ENCODE measurements around the gene FIBP. TPM values are rescaled to one million over a fixed set of nuclear protein-coding genes. Genes with fewer than 3 reads are reported as not detected.

The FIBP gene
- total and polyA plus RNA-seq, 3 experiments from 2014 or later, result 78.6 to 123 (median 121) TPM

DNA sequence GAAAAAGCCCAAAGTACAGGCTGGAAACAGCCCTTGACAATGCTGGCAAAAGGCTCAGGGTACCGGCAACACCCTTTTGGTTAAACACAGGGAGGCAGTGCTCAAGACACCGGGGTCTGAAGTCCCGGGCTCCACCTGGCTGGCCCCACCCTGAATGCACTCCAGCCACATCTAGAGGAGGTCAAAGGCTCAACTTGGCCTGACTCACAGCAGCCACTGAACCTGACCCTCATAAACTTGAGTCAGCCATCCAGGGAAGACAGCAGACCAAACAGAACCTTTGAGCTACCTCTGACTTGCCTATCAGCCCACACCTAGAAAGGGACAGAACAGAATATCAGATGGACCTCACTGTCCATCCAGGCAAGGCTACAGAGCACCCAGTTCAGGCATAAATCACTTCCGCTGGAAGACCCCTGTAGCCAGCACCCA lies 34.1 kb downstream of the FIBP start:
- ChIA-PET CTCF (no interaction called here), POLR2A (no interaction called here)
- no peaks in the 10 kb centered on the region for H3K27me3 ChIP-seq (ENCODE audit: insufficient read depth, low read length, poor library complexity, severe bottlenecking)
- H3K4me3 ChIP-seq (ENCODE audit: low read length), result no peak overlapping the region
- Mint-ChIP-seq H3K36me3 (peaks cover 19 to 66% (median 24%) of the 10 kb centered on the region in 3 donors), H3K4me1 (peaks cover 44 to 54% (median 51%) of the 10 kb centered on the region in 3 donors), H3K27me3 (no peaks in the 10 kb centered on the region), H3K4me3 (peak overlapping the region in 5 of 7 donors; percentile 50 to 81 (median 68)), H3K27ac (peak overlapping the region in 5 of 8 donors; percentile 64 to 89 (median 71)), H3K9me3 (no peaks in the 10 kb centered on the region)
- H3K9me3 ChIP-seq (ENCODE audit: low read length), result no peaks in the 10 kb centered on the region
- peaks cover 46% of the 10 kb centered on the region for H3K36me3 ChIP-seq (ENCODE audit: insufficient read depth, low read length)
- no peak overlapping the region for H3K27ac ChIP-seq (ENCODE audit: low read depth, low read length)
- no peak for DNase-seq
- peaks cover 47% of the 10 kb centered on the region for H3K4me1 ChIP-seq (ENCODE audit: insufficient read depth, low read length)

DNA sequence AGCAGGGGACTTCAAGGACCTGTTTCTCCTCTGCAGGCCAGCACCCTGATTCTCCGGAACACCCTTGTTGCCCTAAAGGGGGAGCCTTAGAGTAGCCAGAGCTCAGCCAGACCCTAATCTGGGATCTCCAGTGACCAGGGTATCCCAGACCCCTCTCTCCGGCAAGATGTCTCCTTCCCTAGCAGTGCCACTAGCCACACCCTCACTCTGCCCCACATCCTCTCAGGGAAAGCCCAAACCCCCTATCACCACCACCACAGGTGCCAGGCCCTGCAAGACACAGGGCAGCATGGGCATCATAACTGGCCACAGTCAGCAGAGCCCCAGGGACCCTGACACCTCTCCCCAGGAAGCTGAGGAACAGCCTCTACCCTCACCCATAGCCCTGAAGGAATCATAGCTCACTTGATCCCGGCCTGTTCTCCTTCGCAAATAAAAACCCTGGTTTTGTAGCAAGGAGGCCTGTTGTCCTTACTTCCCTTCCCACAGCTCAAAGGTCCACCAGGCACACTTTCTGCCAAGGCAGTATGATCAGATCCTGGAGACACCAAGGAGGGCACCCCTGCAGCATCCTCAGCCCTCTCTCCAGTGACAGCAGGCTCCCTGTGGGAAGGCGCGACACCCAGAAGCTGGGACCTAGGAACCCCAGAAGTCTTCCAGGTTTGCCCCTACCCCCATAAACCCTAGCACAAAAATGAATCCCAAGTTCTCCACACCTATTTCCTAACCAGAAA lies 34.9 kb downstream of the FIBP start:
- Histone ChIP-seq H3K36me3 (ENCODE audit: insufficient read depth, low read length) (peaks cover 46% of the 10 kb centered on the region), H3K4me1 (ENCODE audit: insufficient read depth, low read length) (peaks cover 40% of the 10 kb centered on the region), H3K4me3 (ENCODE audit: low read length) (no peak overlapping the region), H3K9me3 (ENCODE audit: low read length) (no peaks in the 10 kb centered on the region), H3K27ac (ENCODE audit: low read depth, low read length) (no peak overlapping the region), H3K27me3 (ENCODE audit: insufficient read depth, low read length, poor library complexity, severe bottlenecking) (no peaks in the 10 kb centered on the region)
- ChIA-PET POLR2A (no interaction called here), CTCF (interaction anchor here (1.2 to 4.1 kb wide), 3 partner anchors 32 to 198 kb away, joined by 3 to 16 read pairs (median 3); no protein-coding TSS in a partner anchor)
- Mint-ChIP-seq H3K27ac (peak overlapping the region in 2 of 8 donors; percentile 43 to 71), H3K27me3 (no peaks in the 10 kb centered on the region), H3K4me3 (peak overlapping the region in 2 of 7 donors; percentile 50 to 81), H3K36me3 (peaks cover 19 to 66% (median 24%) of the 10 kb centered on the region in 3 donors), H3K9me3 (no peaks in the 10 kb centered on the region), H3K4me1 (peaks cover 40 to 48% (median 44%) of the 10 kb centered on the region in 3 donors)
- no peak for DNase-seq

- peaks cover 46% of the 10 kb centered on the region for H3K36me3 ChIP-seq (ENCODE audit: insufficient read depth, low read length)
- Mint-ChIP-seq H3K27ac (peak overlapping the region in 1 of 8 donors; percentile 70), H3K4me1 (peaks cover 38 to 45% (median 41%) of the 10 kb centered on the region in 3 donors), H3K9me3 (no peaks in the 10 kb centered on the region), H3K36me3 (peaks cover 19 to 62% (median 24%) of the 10 kb centered on the region in 3 donors), H3K4me3 (peak overlapping the region in 1 of 7 donors; percentile 81), H3K27me3 (no peaks in the 10 kb centered on the region)
- no peaks in the 10 kb centered on the region for H3K27me3 ChIP-seq (ENCODE audit: insufficient read depth, low read length, poor library complexity, severe bottlenecking)
- no peak overlapping the region for H3K27ac ChIP-seq (ENCODE audit: low read depth, low read length)
- H3K4me1 ChIP-seq (ENCODE audit: insufficient read depth, low read length), result peaks cover 38% of the 10 kb centered on the region
- H3K9me3 ChIP-seq (ENCODE audit: low read length), result no peaks in the 10 kb centered on the region
- DNase-seq, result no peak
- CTCF ChIA-PET, result interaction anchor here (1.2 to 4.1 kb wide), 5 partner anchors 20 to 199 kb away, joined by 3 to 16 read pairs (median 7); partner anchors contain the start of gene FIBP
- no peak overlapping the region for H3K4me3 ChIP-seq (ENCODE audit: low read length)
- POLR2A ChIA-PET, result interaction anchor here (1.4 kb wide), 1 partner anchor 7 kb away, joined by 3 read pairs; the partner anchor contains the start of gene MUS81
These were observed 35.6 kb downstream of the FIBP start for GRCh38 chr11:65852508-65853245.

GRCh38 chr11:65851811-65852507 lies 36.3 kb downstream of the FIBP start:
- peaks cover 19 to 62% (median 24%) of the 10 kb centered on the region in 3 donors for H3K36me3 Mint-ChIP-seq

DNA sequence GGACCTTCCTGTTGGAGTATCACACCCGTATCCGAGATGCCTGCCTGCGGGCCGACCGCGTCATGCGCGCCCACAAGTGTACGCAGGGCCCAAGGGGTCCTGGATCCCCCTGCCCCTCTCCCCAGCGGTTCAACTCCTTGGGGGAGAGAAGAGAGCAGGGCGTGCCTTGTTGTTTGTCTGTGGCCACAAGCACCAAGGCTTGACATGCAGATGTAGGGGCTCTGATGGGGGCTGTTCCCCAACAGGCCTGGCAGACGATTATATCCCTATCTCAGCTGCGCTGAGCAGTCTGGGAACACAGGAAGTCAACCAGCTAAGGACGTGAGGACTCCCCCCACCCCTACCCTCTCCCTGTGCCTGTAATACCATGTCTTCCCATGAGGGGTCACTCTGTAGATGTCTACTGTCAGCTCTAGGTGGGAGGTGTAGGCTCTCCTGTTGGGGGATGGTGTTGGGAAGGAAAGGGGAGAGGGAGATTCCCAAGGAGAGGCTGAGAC lies 37.1 kb downstream of the FIBP start:
- no peak overlapping the region for H3K27ac ChIP-seq (ENCODE audit: low read depth, low read length)
- Mint-ChIP-seq H3K27ac (peak overlapping the region in 2 of 8 donors; percentile 38 to 70), H3K4me1 (peaks cover 30 to 36% (median 33%) of the 10 kb centered on the region in 3 donors), H3K27me3 (no peaks in the 10 kb centered on the region), H3K36me3 (peaks cover 14 to 54% (median 24%) of the 10 kb centered on the region in 3 donors), H3K9me3 (no peaks in the 10 kb centered on the region), H3K4me3 (no peak overlapping the region)
- H3K4me3 ChIP-seq (ENCODE audit: low read length), result no peak overlapping the region
- no peaks in the 10 kb centered on the region for H3K9me3 ChIP-seq (ENCODE audit: low read length)
- peaks cover 42% of the 10 kb centered on the region for H3K36me3 ChIP-seq (ENCODE audit: insufficient read depth, low read length)
- peaks cover 32% of the 10 kb centered on the region for H3K4me1 ChIP-seq (ENCODE audit: insufficient read depth, low read length)
- no peaks in the 10 kb centered on the region for H3K27me3 ChIP-seq (ENCODE audit: insufficient read depth, low read length, poor library complexity, severe bottlenecking)
- POLR2A ChIA-PET, result interaction anchor here (1.0 to 1.4 kb wide), 2 partner anchors 9 to 140 kb away, joined by 3 read pairs; partner anchors contain the start of gene MUS81
- CTCF ChIA-PET, result interaction anchor here (1.2 to 4.1 kb wide), 6 partner anchors 10 to 71 kb away, joined by 4 to 18 read pairs (median 7); partner anchors contain the start of genes CCDC85B, FIBP and MUS81
- DNase-seq, result no peak

More at GRCh38 chr11:65851811-65852507, 36.3 kb downstream of the FIBP start:
- Mint-ChIP-seq H3K4me1 (peaks cover 38 to 45% (median 41%) of the 10 kb centered on the region in 3 donors), H3K27me3 (no peaks in the 10 kb centered on the region), H3K4me3 (peak overlapping the region in 3 of 7 donors; percentile 28 to 67 (median 61)), H3K27ac (peak overlapping the region in 4 of 8 donors; percentile 43 to 91 (median 62)), H3K9me3 (no peaks in the 10 kb centered on the region)
- Histone ChIP-seq H3K4me1 (ENCODE audit: insufficient read depth, low read length) (peaks cover 38% of the 10 kb centered on the region), H3K4me3 (ENCODE audit: low read length) (no peak overlapping the region), H3K9me3 (ENCODE audit: low read length) (no peaks in the 10 kb centered on the region), H3K27ac (ENCODE audit: low read depth, low read length) (no peak overlapping the region), H3K27me3 (ENCODE audit: insufficient read depth, low read length, poor library complexity, severe bottlenecking) (no peaks in the 10 kb centered on the region), H3K36me3 (ENCODE audit: insufficient read depth, low read length) (peaks cover 46% of the 10 kb centered on the region)
- no peak for DNase-seq
- ChIA-PET CTCF (interaction anchor here (1.2 to 4.1 kb wide), 8 partner anchors 9 to 199 kb away, joined by 3 to 18 read pairs (median 6); partner anchors contain the start of genes CCDC85B, FIBP and MUS81), POLR2A (interaction anchor here (0.6 to 1.4 kb wide), 3 partner anchors 8 to 140 kb away, joined by 3 read pairs; partner anchors contain the start of genes MUS81 and SNX32)

DNA sequence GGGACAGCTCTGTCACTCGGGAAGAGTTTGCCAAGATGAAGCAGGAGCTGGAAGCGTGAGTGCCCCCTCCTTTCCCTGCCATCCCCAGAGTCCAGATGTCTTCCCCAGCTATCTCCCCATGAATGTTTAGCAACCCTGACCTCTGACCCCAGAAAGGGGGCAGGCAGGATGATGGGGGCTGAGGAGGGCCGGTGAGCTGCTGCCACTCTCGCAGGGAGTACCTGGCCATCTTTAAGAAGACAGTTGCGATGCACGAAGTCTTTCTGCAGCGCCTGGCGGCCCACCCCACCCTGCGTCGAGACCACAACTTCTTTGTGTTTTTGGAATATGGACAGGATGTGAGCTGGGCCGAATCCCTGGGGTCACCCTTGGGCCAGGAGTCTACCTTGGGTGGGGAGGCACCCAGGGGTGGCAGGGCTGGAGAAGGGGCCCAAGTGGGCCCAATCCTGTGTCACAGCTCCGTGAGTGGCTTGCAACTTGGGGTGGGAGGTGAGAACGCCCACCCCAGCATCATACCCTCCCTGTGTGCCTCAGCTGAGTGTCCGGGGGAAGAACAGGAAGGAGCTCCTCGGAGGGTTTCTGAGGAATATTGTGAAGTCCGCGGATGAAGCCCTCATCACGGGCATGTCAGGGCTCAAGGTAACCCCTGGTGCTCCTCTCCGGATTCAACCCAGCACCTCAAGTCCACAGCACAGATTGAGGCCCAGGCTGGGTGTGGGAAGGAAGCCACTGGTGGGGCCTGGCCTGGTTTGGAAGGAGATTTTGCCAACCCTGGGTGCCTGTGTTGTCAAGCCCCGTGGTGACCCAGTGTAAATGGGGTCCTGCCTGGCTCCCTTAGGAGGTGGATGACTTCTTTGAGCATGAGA lies 37.8 kb downstream of the FIBP start:
- H3K4me3 ChIP-seq (ENCODE audit: low read length), result no peak overlapping the region
- H3K27me3 Mint-ChIP-seq, result no peaks in the 10 kb centered on the region
- peaks cover 25% of the 10 kb centered on the region for H3K4me1 ChIP-seq (ENCODE audit: insufficient read depth, low read length)
- POLR2A ChIA-PET, result interaction anchor here (1.0 to 1.2 kb wide), 3 partner anchors 9 to 187 kb away, joined by 3 to 4 read pairs (median 3); partner anchors contain the start of gene RELA
- H3K27ac ChIP-seq (ENCODE audit: low read depth, low read length), result no peak overlapping the region
- no peak overlapping the region for H3K4me3 Mint-ChIP-seq
- no peak for DNase-seq
- no peaks in the 10 kb centered on the region for H3K9me3 ChIP-seq (ENCODE audit: low read length)
- no peaks in the 10 kb centered on the region for H3K9me3 Mint-ChIP-seq
- H3K27ac Mint-ChIP-seq, result peak overlapping the region in 1 of 8 donors; percentile 83
- H3K36me3 Mint-ChIP-seq, result peaks cover 14 to 47% (median 24%) of the 10 kb centered on the region in 3 donors
- peaks cover 23 to 30% (median 26%) of the 10 kb centered on the region in 3 donors for H3K4me1 Mint-ChIP-seq
- H3K27me3 ChIP-seq (ENCODE audit: insufficient read depth, low read length, poor library complexity, severe bottlenecking), result no peaks in the 10 kb centered on the region
- H3K36me3 ChIP-seq (ENCODE audit: insufficient read depth, low read length), result peaks cover 35% of the 10 kb centered on the region
- CTCF ChIA-PET, result interaction anchor here (1.1 to 4.1 kb wide), 6 partner anchors 8 to 71 kb away, joined by 3 to 18 read pairs (median 6); partner anchors contain the start of genes CCDC85B, CFL1 and MUS81

Data from CD8-positive, alpha-beta memory T cell (primary cell).